Measurements from ENCODE around the gene MAP3K2. TPM values are rescaled to one million over a fixed set of nuclear protein-coding genes. Genes with fewer than 3 reads are reported as not detected.

The MAP3K2 gene
- total and polyA plus RNA-seq, 2 donors (not counting 3 experiments of a cell fraction or from before 2014, with no cell fraction given) = 3.4 to 25.7 TPM

DNA sequence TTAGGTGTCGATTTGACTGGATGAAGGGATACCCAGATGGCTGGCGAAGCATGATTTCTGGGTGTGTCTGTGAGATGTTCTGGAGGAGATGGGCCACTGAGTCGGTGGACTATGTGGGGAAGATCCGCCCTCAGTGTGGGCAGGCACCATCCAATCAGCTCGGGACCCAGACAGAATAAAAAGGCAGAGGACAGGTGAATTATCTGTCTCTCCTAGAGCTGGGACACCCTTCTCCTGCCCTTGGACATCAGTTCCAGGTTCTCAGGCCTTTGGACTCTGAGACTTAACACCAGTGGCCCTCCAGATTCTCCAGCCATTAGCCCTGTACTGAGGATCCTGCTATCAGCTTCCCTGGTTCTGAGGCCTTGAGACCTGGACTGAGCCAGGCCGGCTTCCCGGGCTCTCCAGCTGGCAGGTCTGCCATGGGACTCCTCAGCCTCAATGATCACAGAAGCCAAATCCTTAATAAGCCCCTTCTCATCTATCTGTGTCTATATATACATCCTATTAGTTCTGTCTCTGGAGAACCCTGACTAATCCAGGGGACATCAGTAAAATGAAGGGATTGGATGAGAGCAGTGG lies 42.2 kb upstream of the MAP3K2 start:
- Histone ChIP-seq H3K4me1 (ENCODE audit: control insufficient read depth, extremely low read depth, insufficient read depth, low read length) (no peaks in the 10 kb centered on the region), H4K20me1 (replicated peaks; ENCODE audit: control insufficient read depth, extremely low read depth, insufficient read depth, low read length) (no peaks in the 10 kb centered on the region), H3K36me3 (ENCODE audit: control insufficient read depth in 2 of 2, extremely low read depth in 1 of 2, insufficient read depth in 2 of 2, low read length in 2 of 2) (no peaks in the 10 kb centered on the region), H3K9me3 (replicated peaks; ENCODE audit: control insufficient read depth, insufficient read depth, low read length) (no peaks in the 10 kb centered on the region), H3K4me3 (replicated peaks in 1 of 3; ENCODE audit: insufficient read depth in 1 of 3, low read depth in 1 of 3, low read length in 3 of 3) (no peak overlapping the region), H3K27ac (ENCODE audit: insufficient read depth, low read depth, low read length) (no peak overlapping the region), H2AFZ (ENCODE audit: low read depth, low read length) (no peak overlapping the region), H3K4me2 (ENCODE audit: insufficient read depth, low read length) (no peak overlapping the region), H3K9ac (replicated peaks; ENCODE audit: extremely low read depth, insufficient read depth, low read length) (no peak overlapping the region), H3K27me3 (ENCODE audit: control insufficient read depth in 2 of 2, insufficient read depth in 2 of 2, low read length in 2 of 2) (no peaks in the 10 kb centered on the region), H3K79me2 (ENCODE audit: control insufficient read depth, insufficient read depth, low read length) (no peaks in the 10 kb centered on the region), H3K9me1 (replicated peaks; ENCODE audit: control insufficient read depth, extremely low read depth, insufficient read depth, low read length) (no peaks in the 10 kb centered on the region)
- intact Hi-C loops (cut with micrococcal nuclease) = no loop called here
- CTCF ChIA-PET = interaction anchor here (3.1 kb wide), 1 partner anchor 14 kb away, joined by 15 read pairs; no protein-coding TSS in a partner anchor
- FAIRE-seq (no peak), DNase-seq (ENCODE audit: low read depth, low spot score) (no peak)
- TF ChIP-seq, protein P1, sequence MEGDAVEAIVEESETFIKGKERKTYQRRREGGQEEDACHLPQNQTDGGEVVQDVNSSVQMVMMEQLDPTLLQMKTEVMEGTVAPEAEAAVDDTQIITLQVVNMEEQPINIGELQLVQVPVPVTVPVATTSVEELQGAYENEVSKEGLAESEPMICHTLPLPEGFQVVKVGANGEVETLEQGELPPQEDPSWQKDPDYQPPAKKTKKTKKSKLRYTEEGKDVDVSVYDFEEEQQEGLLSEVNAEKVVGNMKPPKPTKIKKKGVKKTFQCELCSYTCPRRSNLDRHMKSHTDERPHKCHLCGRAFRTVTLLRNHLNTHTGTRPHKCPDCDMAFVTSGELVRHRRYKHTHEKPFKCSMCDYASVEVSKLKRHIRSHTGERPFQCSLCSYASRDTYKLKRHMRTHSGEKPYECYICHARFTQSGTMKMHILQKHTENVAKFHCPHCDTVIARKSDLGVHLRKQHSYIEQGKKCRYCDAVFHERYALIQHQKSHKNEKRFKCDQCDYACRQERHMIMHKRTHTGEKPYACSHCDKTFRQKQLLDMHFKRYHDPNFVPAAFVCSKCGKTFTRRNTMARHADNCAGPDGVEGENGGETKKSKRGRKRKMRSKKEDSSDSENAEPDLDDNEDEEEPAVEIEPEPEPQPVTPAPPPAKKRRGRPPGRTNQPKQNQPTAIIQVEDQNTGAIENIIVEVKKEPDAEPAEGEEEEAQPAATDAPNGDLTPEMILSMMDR (IDR thresholded peaks at IDR 0.05; ENCODE audit: extremely low read depth in 1 of 2, insufficient read depth in 1 of 2, low read depth in 1 of 2, low read length in 2 of 2) = no peak
- TF ChIP-seq MYC (IDR thresholded peaks at IDR 0.05; ENCODE audit: low read depth, low read length) (no peak), FOS (IDR thresholded peaks at IDR 0.05; ENCODE audit: borderline replicate concordance, insufficient read depth, low read length) (no peak), EZH2 (IDR thresholded peaks at IDR 0.05; ENCODE audit: borderline replicate concordance, low read depth, low read length, severe bottlenecking) (no peak), POLR2A (IDR thresholded peaks at IDR 0.05; ENCODE audit: low read depth, low read length) (no peak), POLR2AphosphoS5 (IDR thresholded peaks at IDR 0.05; ENCODE audit: insufficient read depth, low read depth, low read length) (no peak), GATA2 (IDR thresholded peaks at IDR 0.05; ENCODE audit: insufficient read depth, insufficient read length, low read depth, low read length) (no peak), JUN (IDR thresholded peaks at IDR 0.05; ENCODE audit: borderline replicate concordance, insufficient read depth, insufficient read length, low read depth) (no peak)
- TF ChIP-seq, protein P2, sequence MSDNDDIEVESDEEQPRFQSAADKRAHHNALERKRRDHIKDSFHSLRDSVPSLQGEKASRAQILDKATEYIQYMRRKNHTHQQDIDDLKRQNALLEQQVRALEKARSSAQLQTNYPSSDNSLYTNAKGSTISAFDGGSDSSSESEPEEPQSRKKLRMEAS (IDR thresholded peaks at IDR 0.05; ENCODE audit: insufficient read depth, insufficient read length) = no peak
- POLR2A ChIA-PET = no interaction called here
- BruUV-seq (replicated peaks) = no TSS peak
- dilution Hi-C loops (cut with MboI; ENCODE audit: extremely low pct_ligation_motif_present, low sequenced_read_pairs) = no loop called here
